Activated T-helper 1 cell treated with anti-CD3 and anti-CD28 coated beads, Interleukin-2, amount 50 U/mL, for 16 hours (primary cell): ENCODE results near the gene LRRC4C.

ENCODE experiments used
- DNase-seq, 2 donors: peaks; one replicate each; pipeline ENCODE4 v3.0.0-alpha.2; 2020; ENCODE audit warnings: low read depth in 1 of 2, low spot score in 1 of 2

Gene LRRC4C

GRCh38 chr11:41419901-41420300, 39.6 kb downstream of the LRRC4C start:
- DNase-seq: no peak

- no peak for DNase-seq
These were observed 44.5 kb downstream of the LRRC4C start for GRCh38 chr11:41414771-41415440.

- DNase-seq: no peak
These were observed 45.6 kb downstream of the LRRC4C start for GRCh38 chr11:41413843-41414242.

- DNase-seq: no peak
These were observed 53.6 kb downstream of the LRRC4C start for GRCh38 chr11:41405812-41406211.

GRCh38 chr11:41404109-41404508, 55.3 kb downstream of the LRRC4C start:
- no peak for DNase-seq

- no peak for DNase-seq
These were observed 56.0 kb downstream of the LRRC4C start for GRCh38 chr11:41403458-41403857.

- no peak for DNase-seq
These were observed 58.6 kb downstream of the LRRC4C start for GRCh38 chr11:41400819-41401382.

- DNase-seq: no peak
These were observed 59.3 kb downstream of the LRRC4C start for GRCh38 chr11:41400124-41400523.

- no peak for DNase-seq
These were observed 60.1 kb downstream of the LRRC4C start for GRCh38 chr11:41399323-41399722.

- DNase-seq: no peak
These were observed 61.3 kb downstream of the LRRC4C start for GRCh38 chr11:41398175-41398574.

- DNase-seq: no peak
These were observed 64.8 kb downstream of the LRRC4C start for GRCh38 chr11:41394521-41395195.

- DNase-seq: no peak
These were observed 66.9 kb downstream of the LRRC4C start for GRCh38 chr11:41392596-41392995.

- DNase-seq: no peak
These were observed 69.8 kb downstream of the LRRC4C start for GRCh38 chr11:41389623-41390130.

GRCh38 chr11:41384329-41384728, 75.1 kb downstream of the LRRC4C start:
- no peak for DNase-seq

GRCh38 chr11:41383768-41384167, 75.7 kb downstream of the LRRC4C start:
- DNase-seq: no peak

GRCh38 chr11:41382927-41383326, 76.5 kb downstream of the LRRC4C start:
- DNase-seq: no peak

- no peak for DNase-seq
These were observed 80.4 kb downstream of the LRRC4C start for GRCh38 chr11:41379084-41379483.

- DNase-seq: no peak
These were observed 81.6 kb downstream of the LRRC4C start for GRCh38 chr11:41377709-41378394.

- DNase-seq: no peak
These were observed 107.6 kb downstream of the LRRC4C start for GRCh38 chr11:41351825-41352224.

- DNase-seq: no peak
These were observed 113.4 kb downstream of the LRRC4C start for GRCh38 chr11:41346042-41346441.

- no peak for DNase-seq
These were observed 125.2 kb downstream of the LRRC4C start for GRCh38 chr11:41334007-41334933.
